H9 (cell line): ENCODE results near the gene MILR1. TPM values are rescaled to one million over a fixed set of nuclear protein-coding genes. Genes with fewer than 3 reads are reported as not detected.
A peak's percentile ranks its signal among the peaks of the same experiment; 100 is the strongest.

ENCODE experiments used
- DNase-seq: peaks from one replicate; pipeline ENCODE4 v3.0.0-alpha.2; 2017
- H2AFZ ChIP-seq: one replicate; pipeline ENCODE4 v1.6.1; 2013; ENCODE audit warnings: mild to moderate bottlenecking, low read length, control low read depth, moderate library complexity
- H2AK5ac ChIP-seq: 2 replicates; pipeline ENCODE4 v1.6.1; 2013; ENCODE audit warnings: low read length, control low read depth, mixed read lengths; ENCODE audit not compliant: insufficient read length
- H2BK120ac ChIP-seq: one replicate; pipeline ENCODE4 v1.6.1; 2013; ENCODE audit warnings: low read depth, mild to moderate bottlenecking, low read length, control low read depth, inconsistent platforms; ENCODE audit not compliant: poor library complexity, severe bottlenecking
- H2BK12ac ChIP-seq: 2 replicates; pipeline ENCODE4 v1.6.1; 2013; ENCODE audit warnings: low read length, control low read depth, mixed read lengths, low read depth; ENCODE audit not compliant: insufficient read length
- H2BK15ac ChIP-seq: 2 replicates; pipeline ENCODE4 v1.6.1; 2013; ENCODE audit warnings: low read depth, low read length, control low read depth
- H2BK20ac ChIP-seq: one replicate; pipeline ENCODE4 v1.6.1; 2013; ENCODE audit warnings: low read depth, mild to moderate bottlenecking, low read length, control low read depth, inconsistent platforms; ENCODE audit not compliant: poor library complexity, severe bottlenecking
- H2BK5ac ChIP-seq: 2 replicates; pipeline ENCODE4 v1.6.1; 2013; ENCODE audit warnings: low read length, control low read depth, mixed read lengths; ENCODE audit not compliant: insufficient read length
- H3K14ac ChIP-seq: 2 replicates; pipeline ENCODE4 v1.6.1; 2013; ENCODE audit warnings: low read length, control low read depth; ENCODE audit not compliant: insufficient read depth
- H3K18ac ChIP-seq: 2 replicates; pipeline ENCODE4 v1.6.1; 2013; ENCODE audit warnings: low read depth, mild to moderate bottlenecking, mixed read lengths, low read length, control low read depth; ENCODE audit not compliant: insufficient read length
- H3K23ac ChIP-seq: 2 replicates; pipeline ENCODE4 v1.6.1; 2013; ENCODE audit warnings: low read length, control low read depth, mixed read lengths, low read depth; ENCODE audit not compliant: insufficient read length
- H3K23me2 ChIP-seq: 2 replicates; pipeline ENCODE4 v1.6.1; 2013; ENCODE audit warnings: low read depth, mild to moderate bottlenecking, mixed read lengths, low read length, control low read depth; ENCODE audit not compliant: insufficient read length, poor library complexity, severe bottlenecking
- H3K27ac ChIP-seq: 2 replicates; pipeline ENCODE4 v1.5.1; 2013; ENCODE audit warnings: low read length, control low read depth, mixed read lengths, low read depth; ENCODE audit not compliant: insufficient read length
- H3K27me3 ChIP-seq: 2 replicates; pipeline ENCODE4 v1.6.1; 2013; ENCODE audit warnings: low read length, control low read depth, inconsistent platforms; ENCODE audit not compliant: insufficient read depth
- H3K4ac ChIP-seq: 2 replicates; pipeline ENCODE4 v1.6.1; 2013; ENCODE audit warnings: low read depth, mild to moderate bottlenecking, control low read depth, inconsistent platforms, low read length, moderate library complexity
- H3K4me1 ChIP-seq: 2 replicates; pipeline ENCODE4 v1.6.1; 2013; ENCODE audit warnings: low read length, control low read depth, inconsistent platforms; ENCODE audit not compliant: insufficient read depth
- H3K4me2 ChIP-seq: 2 replicates; pipeline ENCODE4 v1.6.1; 2013; ENCODE audit warnings: low read length, control low read depth, mixed read lengths; ENCODE audit not compliant: insufficient read length, insufficient read depth
- H3K56ac ChIP-seq: 2 replicates; pipeline ENCODE4 v1.6.1; 2013; ENCODE audit warnings: low read depth, mild to moderate bottlenecking, mixed read lengths, low read length, control low read depth; ENCODE audit not compliant: insufficient read length
- H3K79me1 ChIP-seq: 2 replicates; pipeline ENCODE4 v1.6.1; 2013; ENCODE audit warnings: low read depth, mild to moderate bottlenecking, moderate library complexity, low read length, control low read depth, inconsistent platforms; ENCODE audit not compliant: insufficient read depth, poor library complexity, severe bottlenecking
- H3K79me2 ChIP-seq: 2 replicates; pipeline ENCODE4 v1.6.1; 2013; ENCODE audit warnings: low read length, control low read depth, inconsistent platforms; ENCODE audit not compliant: insufficient read depth
- H3K9ac ChIP-seq: 2 replicates; pipeline ENCODE4 v1.6.1; 2013; ENCODE audit warnings: low read length, control low read depth, mixed read lengths; ENCODE audit not compliant: insufficient read length; ENCODE audit errors: extremely low read depth
- H3K9me3 ChIP-seq: one replicate; pipeline ENCODE4 v1.6.1; 2013; ENCODE audit warnings: low read depth, low read length, inconsistent platforms; ENCODE audit not compliant: control insufficient read depth
- H3T11ph ChIP-seq: one replicate; pipeline ENCODE4 v1.6.1; 2013; ENCODE audit warnings: mild to moderate bottlenecking, low read length, control low read depth, inconsistent platforms
- H4K20me1 ChIP-seq: one replicate; pipeline ENCODE4 v1.6.1; 2013; ENCODE audit not compliant: control insufficient read depth, insufficient read length, insufficient read depth
- H4K5ac ChIP-seq: 2 replicates; pipeline ENCODE4 v1.6.1; 2013; ENCODE audit warnings: low read depth, mild to moderate bottlenecking, mixed read lengths, low read length, control low read depth; ENCODE audit not compliant: insufficient read length
- H4K8ac ChIP-seq: replicated peaks from 2 replicates; pipeline ENCODE4 v1.6.1; 2013; ENCODE audit warnings: low read length, control low read depth, mixed read lengths, low read depth; ENCODE audit not compliant: insufficient read length
- H4K91ac ChIP-seq: 2 replicates; pipeline ENCODE4 v1.6.1; 2013; ENCODE audit warnings: low read depth, mild to moderate bottlenecking, moderate library complexity, mixed read lengths, low read length, control low read depth; ENCODE audit not compliant: insufficient read length
- H3K27ac Mint-ChIP-seq, 3 experiments: 2 replicates in 2 of 3; 3 replicates in 1 of 3; pipeline ENCODE4 v1.8.0; 2020 to 2021; ENCODE audit warnings: mixed read lengths in 3 of 3, mild to moderate bottlenecking in 1 of 3, moderate library complexity in 1 of 3
- H3K27me3 Mint-ChIP-seq: 2 replicates; pipeline ENCODE4 v1.8.0; 2021; ENCODE audit warnings: low read depth, mild to moderate bottlenecking, moderate library complexity, mixed read lengths
- H3K36me3 Mint-ChIP-seq, 3 experiments: 2 replicates in 2 of 3; 3 replicates in 1 of 3; pipeline ENCODE4 v1.8.0; 2020 to 2021; ENCODE audit warnings: low read depth in 3 of 3, mixed read lengths in 3 of 3; ENCODE audit not compliant: insufficient read depth in 1 of 3
- H3K4me1 Mint-ChIP-seq, 2 experiments: 2 replicates each; pipeline ENCODE4 v1.8.0; 2020; ENCODE audit warnings: mixed read lengths in 2 of 2
- H3K4me3 Mint-ChIP-seq, 2 experiments: 2 replicates in 1 of 2; 3 replicates in 1 of 2; pipeline ENCODE4 v1.8.0; 2020 to 2021; ENCODE audit warnings: mild to moderate bottlenecking in 2 of 2, mixed read lengths in 2 of 2, moderate library complexity in 1 of 2
- H3K9me3 Mint-ChIP-seq, 2 experiments: 2 replicates in 1 of 2; 3 replicates in 1 of 2; pipeline ENCODE4 v1.8.0; 2020; ENCODE audit warnings: mild to moderate bottlenecking in 2 of 2, mixed read lengths in 2 of 2, moderate library complexity in 1 of 2
- WGBS: extraction: QIAGEN DNeasy Blood & Tissue Kit; methylation state at CpG from one replicate; pipeline ENCODE4 v1.1.7; 2013; ENCODE audit warnings: missing lambda C conversion rate, low lambda C conversion rate, mixed read lengths; ENCODE audit not compliant: insufficient read length; ENCODE audit errors: extremely low coverage; 5-methylcytosine and 5-hydroxymethylcytosine counted together
- total RNA-seq: library from RNA; stranded (reverse); gene quantifications from 2 replicates; pipeline ENCODE4 v1.2.1, GENCODE V29; 2021
- TF ChIP-seq, protein P1 (sequence below): fragments of 200-600 bp; sonication (generic); conservative IDR thresholded peaks from 3 replicates; pipeline ENCODE4 v1.8.0; 2021; ENCODE audit warnings: antibody characterized with exemption, mild to moderate bottlenecking

The MILR1 gene
- total RNA-seq, 1 experiment from 2014 or later = not detected

DNA sequence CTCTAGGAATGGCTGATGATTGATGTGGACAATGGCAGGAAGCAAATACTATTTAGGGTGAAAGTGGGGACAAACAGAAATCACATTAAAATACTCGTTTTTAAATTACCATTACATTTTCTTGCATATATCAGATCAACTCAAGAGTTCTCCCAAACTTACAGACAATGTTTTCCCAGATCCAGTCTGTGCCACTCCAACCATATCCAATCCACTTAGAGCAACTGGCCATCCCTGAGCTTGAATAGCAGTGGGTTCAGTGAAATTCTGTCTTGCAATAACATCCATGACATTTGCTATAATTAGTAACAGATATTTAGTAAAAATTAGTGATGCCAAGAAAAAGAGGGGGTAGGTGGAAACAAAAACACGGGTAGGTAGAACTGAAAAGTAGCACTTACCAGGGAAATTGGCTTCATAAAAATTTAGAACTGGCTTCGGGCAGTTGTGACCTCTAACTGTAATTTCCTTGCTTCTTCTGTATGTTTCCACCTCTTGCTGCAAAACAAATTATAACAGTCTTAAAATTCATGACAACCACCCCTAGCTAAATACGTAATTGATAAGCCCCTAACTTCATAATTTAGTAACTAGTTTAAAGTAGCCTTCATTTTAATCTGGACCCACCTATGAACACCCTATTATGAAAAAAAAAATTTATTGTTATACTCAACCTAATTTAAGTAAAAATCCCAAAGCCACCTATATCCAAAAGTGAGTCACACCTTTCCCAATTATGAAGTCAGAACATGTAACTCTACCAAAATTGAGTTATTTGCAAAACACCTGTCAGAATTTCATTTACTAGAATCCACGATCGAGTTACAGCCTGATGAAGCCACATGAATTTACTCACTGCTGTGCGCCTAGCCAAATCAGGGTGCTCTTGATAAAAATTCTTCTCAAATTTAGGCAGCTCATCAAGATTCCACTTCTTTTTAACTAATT lies 55.2 kb downstream of the MILR1 start:
- DNase-seq = no peak
- Histone ChIP-seq H3K4me2 (peak overlapping the region; percentile 82), H3K9me3 (no peaks in the 10 kb centered on the region), H3K79me1 (peaks cover 6% of the 10 kb centered on the region), H2BK20ac (no peak overlapping the region), H2BK15ac (no peak overlapping the region), H3K9ac (no peak overlapping the region), H4K5ac (no peak overlapping the region), H2AFZ (no peak overlapping the region), H3K18ac (no peak overlapping the region), H3K27me3 (no peaks in the 10 kb centered on the region), H3K4ac (no peak overlapping the region), H3K56ac (no peak overlapping the region), H3K79me2 (peaks cover 29% of the 10 kb centered on the region), H3K23ac (no peak overlapping the region), H3K27ac (no peak overlapping the region), H4K91ac (no peak overlapping the region), H2BK120ac (no peak overlapping the region), H4K8ac (no peak overlapping the region), H3T11ph (no peak overlapping the region), H3K4me1 (no peaks in the 10 kb centered on the region), H2BK5ac (no peak overlapping the region), H3K23me2 (peaks cover 6% of the 10 kb centered on the region), H2BK12ac (no peak overlapping the region), H4K20me1 (no peaks in the 10 kb centered on the region), H2AK5ac (no peak overlapping the region), H3K14ac (no peak overlapping the region)
- Mint-ChIP-seq H3K9me3 (peaks cover 3 to 4% of the 10 kb centered on the region in 2 experiments; a peak in 3 of 5 replicates), H3K4me1 (peaks cover 42 to 60% of the 10 kb centered on the region in 2 experiments), H3K27me3 (peaks cover 10% of the 10 kb centered on the region; the same call in 1 of the 2 replicates), H3K27ac (peak overlapping the region in 2 of 3 experiments; percentile 93 to 97; a peak in 5 of 7 replicates), H3K36me3 (peaks cover 68 to 81% (median 75%) of the 10 kb centered on the region in 3 experiments), H3K4me3 (peak overlapping the region; percentile 98 to 100)
- WGBS = no CpG with 5 or more reads among the region's 7 CpGs
- TF ChIP-seq, protein P1, sequence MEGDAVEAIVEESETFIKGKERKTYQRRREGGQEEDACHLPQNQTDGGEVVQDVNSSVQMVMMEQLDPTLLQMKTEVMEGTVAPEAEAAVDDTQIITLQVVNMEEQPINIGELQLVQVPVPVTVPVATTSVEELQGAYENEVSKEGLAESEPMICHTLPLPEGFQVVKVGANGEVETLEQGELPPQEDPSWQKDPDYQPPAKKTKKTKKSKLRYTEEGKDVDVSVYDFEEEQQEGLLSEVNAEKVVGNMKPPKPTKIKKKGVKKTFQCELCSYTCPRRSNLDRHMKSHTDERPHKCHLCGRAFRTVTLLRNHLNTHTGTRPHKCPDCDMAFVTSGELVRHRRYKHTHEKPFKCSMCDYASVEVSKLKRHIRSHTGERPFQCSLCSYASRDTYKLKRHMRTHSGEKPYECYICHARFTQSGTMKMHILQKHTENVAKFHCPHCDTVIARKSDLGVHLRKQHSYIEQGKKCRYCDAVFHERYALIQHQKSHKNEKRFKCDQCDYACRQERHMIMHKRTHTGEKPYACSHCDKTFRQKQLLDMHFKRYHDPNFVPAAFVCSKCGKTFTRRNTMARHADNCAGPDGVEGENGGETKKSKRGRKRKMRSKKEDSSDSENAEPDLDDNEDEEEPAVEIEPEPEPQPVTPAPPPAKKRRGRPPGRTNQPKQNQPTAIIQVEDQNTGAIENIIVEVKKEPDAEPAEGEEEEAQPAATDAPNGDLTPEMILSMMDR = no peak
